Stimulated activated CD4-positive, alpha-beta T cell treated with anti-CD3 and anti-CD28 coated beads, Interleukin-1b, Interleukin-23, amount 100 ng/mL, for 4 hours (primary cell): ENCODE data around the gene FAM234B.

Experiments used
- DNase-seq, 2 donors: peaks; one replicate each; pipeline ENCODE4 v3.0.0-alpha.2; 2020; ENCODE audit warnings: low read depth in 2 of 2

The FAM234B gene

GRCh38 chr12:13117029-13117428 is 72.8 kb downstream of the FAM234B start:
- no peak for DNase-seq

- no peak for DNase-seq
Observed at GRCh38 chr12:13119826-13120225, 75.6 kb downstream of the FAM234B start.

DNA sequence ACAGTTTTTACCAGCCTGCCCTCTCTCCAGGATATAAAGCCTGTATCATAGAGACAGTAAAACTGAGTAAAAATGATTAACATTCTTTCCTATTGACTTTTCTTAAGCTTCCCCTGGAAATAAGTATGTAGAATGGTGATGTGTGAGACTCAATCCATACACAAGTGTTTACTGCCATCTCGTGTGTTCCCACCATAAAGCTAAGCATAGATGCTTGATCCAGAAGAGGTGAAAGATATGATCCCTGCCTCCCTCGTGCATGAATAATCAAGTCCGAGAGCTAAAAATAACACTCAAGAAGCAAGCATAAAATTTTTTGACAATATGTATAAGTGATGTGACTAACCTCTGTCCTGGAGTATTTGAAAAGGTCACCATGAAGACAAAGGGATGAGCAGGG is 76.2 kb downstream of the FAM234B start:
- no peak for DNase-seq

DNA sequence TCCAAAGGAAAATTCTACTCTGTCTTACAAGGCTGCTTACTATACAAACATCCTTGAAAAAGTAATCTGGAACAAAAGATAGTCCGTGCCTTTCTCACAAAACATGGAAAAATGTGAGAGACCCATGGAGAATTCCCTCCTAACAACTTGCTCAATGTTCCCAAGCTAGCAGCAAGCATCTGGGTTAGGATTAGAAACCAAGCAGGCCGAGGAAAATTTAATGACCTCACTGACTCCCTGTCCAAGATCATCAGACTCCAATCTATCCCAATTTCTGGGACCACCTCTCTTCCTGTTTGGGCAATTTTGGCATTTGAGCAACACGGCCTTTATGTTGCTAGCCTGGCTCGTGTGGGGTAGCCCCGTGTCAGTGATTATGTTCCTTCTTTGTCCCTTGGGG is 77.4 kb downstream of the FAM234B start:
- no peak for DNase-seq

DNA sequence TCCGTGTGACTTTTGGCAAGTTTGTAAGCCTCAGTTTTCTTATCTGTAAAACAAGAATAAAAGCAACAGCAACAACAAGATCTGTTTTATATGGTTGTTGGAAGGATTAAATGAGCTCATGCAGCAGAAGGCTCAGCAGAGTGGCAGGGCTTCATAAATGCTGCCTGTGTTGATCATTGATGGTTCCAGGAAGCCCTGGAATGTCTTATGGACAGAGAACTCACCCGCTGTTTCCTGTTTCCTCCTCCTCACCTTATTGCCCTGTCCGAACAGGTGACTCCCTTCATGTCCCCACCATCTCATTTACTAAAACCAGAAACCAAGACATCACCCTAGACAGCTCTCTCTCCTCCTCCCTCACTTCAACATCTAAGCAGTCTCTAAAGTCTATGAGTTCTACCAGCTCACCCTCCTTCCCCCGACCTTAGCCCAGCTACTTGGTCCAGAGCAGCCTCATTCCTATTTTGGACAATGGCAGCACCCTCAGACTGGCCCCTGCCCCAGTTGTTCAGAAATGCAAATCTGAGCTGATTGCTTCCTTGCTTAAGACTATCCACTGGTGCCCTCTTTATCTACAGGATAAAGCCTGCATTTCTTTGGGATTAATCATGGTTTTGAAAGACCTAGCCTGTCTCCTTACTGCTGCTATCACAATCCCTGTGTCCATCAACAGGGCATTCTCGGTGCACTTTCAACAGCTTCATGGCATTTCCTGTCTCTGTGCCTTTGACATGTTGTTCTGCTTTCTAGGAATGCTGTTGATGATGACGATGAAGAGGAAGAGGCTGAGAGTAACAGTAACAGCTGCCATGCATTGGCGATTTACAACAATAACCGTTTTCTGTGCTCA is 80.7 kb downstream of the FAM234B start:
- DNase-seq = no peak

DNA sequence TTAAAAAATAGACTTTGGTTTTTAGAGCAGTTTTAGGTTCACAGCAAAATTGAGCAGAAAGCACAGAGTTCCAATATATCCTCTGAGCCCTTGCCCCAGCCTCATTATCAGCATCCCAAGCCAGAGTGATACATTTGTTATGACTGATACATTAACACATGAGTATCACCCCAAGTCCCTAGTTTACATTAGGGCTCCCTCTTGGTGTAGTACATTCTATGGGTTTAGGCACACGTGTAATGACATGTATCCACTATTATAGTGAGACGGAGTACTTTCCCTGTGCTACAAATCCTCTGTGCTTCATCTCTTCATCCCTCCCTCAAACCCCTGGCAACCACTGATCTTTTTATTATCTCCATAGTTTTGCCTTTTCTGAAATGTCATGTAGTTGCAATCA is 81.8 kb downstream of the FAM234B start:
- no peak for DNase-seq

GRCh38 chr12:13126494-13126893 is 82.3 kb downstream of the FAM234B start:
- no peak for DNase-seq

GRCh38 chr12:13127444-13127843 is 83.3 kb downstream of the FAM234B start:
- no peak for DNase-seq

GRCh38 chr12:13128291-13128965 is 84.2 kb downstream of the FAM234B start:
- no peak for DNase-seq

GRCh38 chr12:13130981-13131380 is 86.8 kb downstream of the FAM234B start:
- DNase-seq = no peak
